ENCODE measurements around the gene FAM20A.
A peak's percentile ranks its signal among the peaks of the same experiment; 100 is the strongest.
"Not testable (repeated sequence)": the region's sequence is repeated elsewhere in the genome, so short reads cannot be mapped to it uniquely, and the experiment has no call there.

The FAM20A gene

GRCh38 chr17:68518063-68518815 is 82.9 kb downstream of the FAM20A start:
- no peak for DNase-seq

GRCh38 chr17:68517605-68518004 is 83.6 kb downstream of the FAM20A start:
- DNase-seq: not testable (repeated sequence)

- DNase-seq: no peak
These were observed 84.4 kb downstream of the FAM20A start for GRCh38 chr17:68516732-68517131.

- no peak for DNase-seq
These were observed 86.1 kb downstream of the FAM20A start for GRCh38 chr17:68514831-68515635.

- DNase-seq: no peak
These were observed 87.2 kb downstream of the FAM20A start for GRCh38 chr17:68513932-68514331.

GRCh38 chr17:68512960-68513474 is 88.2 kb downstream of the FAM20A start:
- DNase-seq: no peak

GRCh38 chr17:68512247-68512959 is 88.8 kb downstream of the FAM20A start, which contains the start of gene PRKAR1A:
PRKAR1A (plus strand) TSS chr17:68512430; CDS start chr17:68515400, 2,970 bp downstream.
- DNase-seq: peak; percentile 86

- DNase-seq: peak; percentile 67
These were observed 89.4 kb downstream of the FAM20A start for GRCh38 chr17:68511671-68512246.

GRCh38 chr17:68511254-68511670 is 89.9 kb downstream of the FAM20A start:
- no peak for DNase-seq

GRCh38 chr17:68509141-68510057 is 91.8 kb downstream of the FAM20A start:
- no peak for DNase-seq

GRCh38 chr17:68507576-68507975 is 93.6 kb downstream of the FAM20A start:
- no peak for DNase-seq

GRCh38 chr17:68505951-68506350 is 95.2 kb downstream of the FAM20A start:
- no peak for DNase-seq

- no peak for DNase-seq
These were observed 100.1 kb downstream of the FAM20A start for GRCh38 chr17:68501074-68501473.

GRCh38 chr17:68499587-68499986 is 101.6 kb downstream of the FAM20A start:
- DNase-seq: no peak

GRCh38 chr17:68498479-68499326 is 102.5 kb downstream of the FAM20A start:
- DNase-seq: no peak

GRCh38 chr17:68497885-68498319 is 103.3 kb downstream of the FAM20A start:
- no peak for DNase-seq

GRCh38 chr17:68495081-68495480 is 106.1 kb downstream of the FAM20A start:
- DNase-seq: no peak

GRCh38 chr17:68492394-68493054 is 108.6 kb downstream of the FAM20A start:
- not testable (repeated sequence) for DNase-seq

GRCh38 chr17:68491381-68492231 is 109.6 kb downstream of the FAM20A start:
- DNase-seq: no peak

Measured in NCI-H1105 (cell line).